Adrenal gland (tissue), 12 donors: ENCODE measurements around the gene STAT6. TPM values are rescaled to one million over a fixed set of nuclear protein-coding genes. Genes with fewer than 3 reads are reported as not detected.
A peak's percentile ranks its signal among the peaks of the same experiment; 100 is the strongest.

Experiments used
- DNase-seq, 7 donors: peaks; one replicate each; pipeline ENCODE4 v3.0.0-alpha.2; 2019 to 2020
- H3K27ac ChIP-seq, 5 donors: fragments of 200-600 bp; sonication (generic) in 4 of 5; 1 replicate in 3 of 5; 2 replicates in 2 of 5; pipeline versions ENCODE4 v1.5.1 to v1.8.0; 2016 to 2020; ENCODE audit warnings: mild to moderate bottlenecking in 1 of 5
- H3K27me3 ChIP-seq: fragments of 200-600 bp; 2 replicates; pipeline ENCODE4 v1.8.0; 2021
- H3K36me3 ChIP-seq, 2 donors: fragments of 200-600 bp; replicated peaks in 1 of 2; 1 replicate in 1 of 2; 2 replicates in 1 of 2; pipeline versions ENCODE4 v1.5.1 to v1.8.0; 2018 to 2022
- H3K4me1 ChIP-seq, 2 donors: fragments of 200-600 bp; replicated peaks in 1 of 2; 1 replicate in 1 of 2; 2 replicates in 1 of 2; pipeline versions ENCODE4 v1.5.1 to v1.8.0; 2018 to 2021
- H3K4me3 ChIP-seq, 4 donors: fragments of 200-600 bp; sonication (generic) in 3 of 4; one replicate each; pipeline ENCODE4 v1.5.1; 2016 to 2018
- H3K9me3 ChIP-seq, 3 donors: fragments of 200-600 bp; sonication (generic) in 1 of 3; replicated peaks in 1 of 3; 1 replicate in 2 of 3; 2 replicates in 1 of 3; pipeline versions ENCODE4 v1.5.1 to v1.8.0; 2016 to 2021
- CTCF ChIP-seq, 6 experiments: fragments of 450-650 bp in 4 of 6; fragments of 200-600 bp in 2 of 6; sonication (generic) in 1 of 6; IDR thresholded peaks; 1 replicate in 5 of 6; 2 replicates in 1 of 6; pipeline versions ENCODE4 v1.5.1 to v1.8.0; 2016 to 2021; ENCODE audit warnings: antibody characterized with exemption in 6 of 6, mild to moderate bottlenecking in 2 of 6, moderate library complexity in 1 of 6
- POLR2A ChIP-seq, 2 donors: fragments of 450-650 bp; IDR thresholded peaks; one replicate each; pipeline ENCODE4 v1.6.1; 2017; ENCODE audit warnings: antibody characterized with exemption in 2 of 2, mild to moderate bottlenecking in 2 of 2, moderate library complexity in 1 of 2
- WGBS, 4 donors: extraction: QIAGEN DNeasy Blood & Tissue Kit in 2 of 4; methylation state at CpG; one replicate each; pipeline versions ENCODE4 v1.1.5 to v1.1.7; 2013 to 2017; 5-methylcytosine and 5-hydroxymethylcytosine counted together
- intact Hi-C, 2 donors: fragments of 100-400 bp; cut with DNase I; formaldehyde crosslinking; loops; one replicate each; pipeline versions ENCODE4 v1.14.1 to v1.15.0; 2022 to 2023
- polyA plus RNA-seq, 3 donors: library from polyadenylated mRNA; stranded (reverse); fragments of 200-250 nt in 2 of 3; fragments of 350-450 nt in 1 of 3; fragmentation: Illumina TruSeq in 1 of 3; extraction: RNeasy Lipid Tissue Mini Kit (QIAGEN cat#74804) in 1 of 3; gene quantifications; one replicate each; pipeline ENCODE4 v1.2.3, GENCODE V29; 2013 to 2014
- total RNA-seq, 9 donors: library from RNA; depleted of rRNA in 4 of 9; stranded (reverse); fragments of >200 nt in 4 of 9; fragments of 120-200 nt in 1 of 9; fragmentation: NEBNext Ultra II Directional in 1 of 9; extraction: Animal tissue kit (Norgen Biotek cat#: 25700) in 1 of 9; gene quantifications; one replicate each; pipeline versions ENCODE4 v1.1.0 to v1.2.4, GENCODE V29; 2013 to 2023
- donor health status: healthy with polysubstance abuse.
- donor health status: Bipolar disorder and iron deficiency.
- donor health status: DM: yes; HTN: yes; CAD: no.
- donor health status: DM: no; HTN: no; CAD: no.
- donor health status: DM: no; HTN: no; CAD: no.
- donor health status: DM: yes; HTN: yes; CAD: no.

STAT6 gene
- total and polyA plus RNA-seq, 12 donors: 71.9 to 321 (median 155) TPM

DNA sequence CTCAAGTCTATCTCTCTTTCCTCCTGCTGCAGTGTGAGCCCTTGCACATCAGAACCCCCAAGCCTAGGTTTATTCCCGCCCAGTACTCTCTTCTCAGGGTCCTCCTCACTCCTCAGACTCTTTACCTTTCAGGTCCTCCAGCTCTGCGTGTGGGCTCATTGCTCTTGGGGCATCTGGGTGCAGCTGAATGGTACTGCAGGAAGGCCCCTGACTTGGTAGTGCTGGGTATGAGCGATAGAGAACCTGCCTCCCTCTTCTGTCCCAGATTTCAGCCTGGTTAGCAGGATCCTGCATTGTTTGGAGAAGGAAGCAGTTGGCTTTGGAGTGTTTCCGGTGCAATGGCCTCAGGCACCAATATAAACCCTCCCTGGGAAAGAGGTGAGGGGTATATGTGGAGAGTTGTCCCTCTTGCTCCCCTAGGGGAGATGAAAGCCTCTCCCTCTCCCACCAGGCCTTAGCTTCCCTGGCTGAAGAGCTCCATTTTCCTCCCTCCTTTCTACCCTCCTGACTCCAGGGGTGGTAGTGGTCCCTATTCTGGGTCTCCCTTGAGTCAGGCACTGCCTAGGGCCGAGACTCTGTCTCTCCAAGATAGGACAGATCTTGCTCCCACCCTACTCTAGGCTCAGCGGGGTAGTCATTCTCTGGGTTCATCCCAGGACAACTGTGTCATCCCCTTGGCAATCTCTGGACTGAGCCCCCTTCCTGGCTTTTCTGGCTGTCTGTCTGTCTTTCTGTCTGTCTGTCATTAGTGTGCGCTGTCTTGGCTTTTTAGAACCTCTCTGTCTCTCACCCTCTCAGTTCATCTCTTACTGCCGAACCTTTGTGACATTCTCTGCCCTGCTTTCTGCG, 21.0 kb upstream of the STAT6 start:
- WGBS, 4 donors: 57 to 68% (median 60%) methylated on average over 8 to 9 of the region's 9 CpGs
- H3K27ac ChIP-seq: peak overlapping the region in 3 of 5 donors; percentile 9 to 83 (median 52)
- H3K36me3 ChIP-seq: no peaks in the 10 kb centered on the region
- TF ChIP-seq CTCF (IDR thresholded peaks at IDR 0.05) (no peak), POLR2A (IDR thresholded peaks at IDR 0.05) (no peak)
- intact Hi-C loops: loop anchor here in 1 of 2 donors (5.0 kb wide), 1 partner anchor 45 kb away; no protein-coding TSS in a partner anchor
- peak overlapping the region in 1 of 4 donors; percentile 84 for H3K4me3 ChIP-seq
- H3K9me3 ChIP-seq: no peaks in the 10 kb centered on the region
- no peak for DNase-seq
- H3K4me1 ChIP-seq: peaks cover under 1 to 65% of the 10 kb centered on the region in 2 donors
- no peaks in the 10 kb centered on the region for H3K27me3 ChIP-seq

GRCh38 chr12:57130941-57131340, 19.8 kb upstream of the STAT6 start:
- Histone ChIP-seq H3K4me1 (peaks cover 4 to 63% of the 10 kb centered on the region in 2 donors), H3K27me3 (no peaks in the 10 kb centered on the region), H3K4me3 (peak overlapping the region in 1 of 4 donors; percentile 84), H3K9me3 (no peaks in the 10 kb centered on the region), H3K27ac (peak overlapping the region in 2 of 5 donors; percentile 95 to 97), H3K36me3 (no peaks in the 10 kb centered on the region)
- intact Hi-C loops: loop anchor here in 1 of 2 donors (5.0 kb wide), 1 partner anchor 46 kb away; no protein-coding TSS in a partner anchor
- 71 to 88% (median 78%) methylated on average over 2 of the region's 2 CpGs for WGBS, 4 donors
- DNase-seq: no peak
- TF ChIP-seq POLR2A (IDR thresholded peaks at IDR 0.05) (no peak), CTCF (IDR thresholded peaks at IDR 0.05) (no peak)

- no peak for TF ChIP-seq POLR2A (IDR thresholded peaks at IDR 0.05)
- TF ChIP-seq CTCF (IDR thresholded peaks at IDR 0.05): no peak
- Histone ChIP-seq H3K4me1 (peaks cover 4 to 54% of the 10 kb centered on the region in 2 donors), H3K36me3 (no peaks in the 10 kb centered on the region), H3K27ac (peak overlapping the region in 4 of 5 donors; percentile 45 to 97 (median 78)), H3K4me3 (peak overlapping the region in 1 of 4 donors; percentile 84), H3K9me3 (no peaks in the 10 kb centered on the region), H3K27me3 (no peaks in the 10 kb centered on the region)
- intact Hi-C loops: loop anchor here in 1 of 2 donors (5.0 kb wide), 1 partner anchor 47 kb away; no protein-coding TSS in a partner anchor
- DNase-seq: peak in 2 of 7 donors; percentile 51 to 64
Observed at GRCh38 chr12:57129889-57130288, 18.7 kb upstream of the STAT6 start.

- DNase-seq: no peak
- Histone ChIP-seq H3K36me3 (no peaks in the 10 kb centered on the region), H3K27me3 (no peaks in the 10 kb centered on the region), H3K27ac (peak overlapping the region; percentile 41 to 97 (median 62)), H3K9me3 (no peaks in the 10 kb centered on the region), H3K4me1 (peaks cover 4 to 49% of the 10 kb centered on the region in 2 donors), H3K4me3 (peak overlapping the region in 2 of 4 donors; percentile 73 to 84)
- TF ChIP-seq CTCF (IDR thresholded peaks at IDR 0.05) (no peak), POLR2A (IDR thresholded peaks at IDR 0.05) (no peak)
- WGBS, 4 donors: 39 to 43% (median 39%) methylated on average over 4 to 12 of the region's 12 CpGs
- intact Hi-C loops: no loop called here
Observed at GRCh38 chr12:57129321-57129842, 18.2 kb upstream of the STAT6 start.
